ENCODE data around the gene YIPF5.

Gene YIPF5

DNA sequence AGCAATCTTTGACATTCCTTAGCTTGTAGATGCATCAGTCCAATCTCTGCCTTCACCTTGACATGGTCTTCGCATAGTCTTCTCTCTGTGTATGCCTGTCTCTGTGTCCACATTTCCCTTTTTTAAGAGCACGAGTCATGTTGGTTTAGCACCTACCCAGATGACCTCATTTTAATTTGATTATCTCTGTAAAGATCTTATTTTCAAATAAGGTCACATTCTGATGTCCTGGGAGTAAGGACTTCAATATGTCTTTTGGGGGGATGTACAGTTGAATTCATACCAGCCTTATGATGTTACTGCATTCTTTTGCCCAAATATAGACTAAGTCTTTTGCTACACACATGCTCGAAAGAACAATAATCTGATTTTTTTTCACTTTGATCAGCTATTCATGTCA, 7.1 kb upstream of the YIPF5 start:
- no peak for DNase-seq (ENCODE audit: low spot score)

- DNase-seq (ENCODE audit: low spot score) = no peak
These were observed 3.3 kb upstream of the YIPF5 start for GRCh38 chr5:144173766-144174165.

GRCh38 chr5:144169904-144170275, 569 bp downstream of the YIPF5 start:
- no peak for DNase-seq (ENCODE audit: low spot score)

- no peak for DNase-seq (ENCODE audit: low spot score)
These were observed 2.5 kb downstream of the YIPF5 start for GRCh38 chr5:144167998-144168397.

GRCh38 chr5:144166696-144167095, 3.8 kb downstream of the YIPF5 start:
- DNase-seq (ENCODE audit: low spot score) = no peak

- no peak for DNase-seq (ENCODE audit: low spot score)
These were observed 7.8 kb downstream of the YIPF5 start for GRCh38 chr5:144162686-144163085.

GRCh38 chr5:144156767-144157171, 13.7 kb downstream of the YIPF5 start:
- DNase-seq (ENCODE audit: low spot score) = no peak

DNA sequence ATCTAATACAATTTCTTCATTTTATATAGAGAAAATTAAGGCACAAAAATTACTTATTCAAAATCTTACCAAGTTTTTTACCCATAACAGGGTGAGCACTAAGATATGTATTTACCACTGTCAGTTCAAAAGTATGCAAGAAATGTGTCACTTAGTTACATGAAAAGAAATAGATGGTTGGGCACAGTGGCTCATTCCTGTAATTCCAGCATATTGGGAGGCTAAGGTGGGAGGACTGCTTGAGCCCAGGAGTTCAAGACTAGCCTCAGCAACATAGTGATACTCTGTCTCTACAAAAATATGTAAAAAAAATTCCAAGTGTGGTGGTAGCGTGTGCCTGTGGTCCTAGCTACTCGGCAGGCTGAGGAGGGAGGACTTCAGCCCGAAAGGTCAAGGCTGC, 19.4 kb downstream of the YIPF5 start:
- DNase-seq (ENCODE audit: low spot score) = no peak

DNA sequence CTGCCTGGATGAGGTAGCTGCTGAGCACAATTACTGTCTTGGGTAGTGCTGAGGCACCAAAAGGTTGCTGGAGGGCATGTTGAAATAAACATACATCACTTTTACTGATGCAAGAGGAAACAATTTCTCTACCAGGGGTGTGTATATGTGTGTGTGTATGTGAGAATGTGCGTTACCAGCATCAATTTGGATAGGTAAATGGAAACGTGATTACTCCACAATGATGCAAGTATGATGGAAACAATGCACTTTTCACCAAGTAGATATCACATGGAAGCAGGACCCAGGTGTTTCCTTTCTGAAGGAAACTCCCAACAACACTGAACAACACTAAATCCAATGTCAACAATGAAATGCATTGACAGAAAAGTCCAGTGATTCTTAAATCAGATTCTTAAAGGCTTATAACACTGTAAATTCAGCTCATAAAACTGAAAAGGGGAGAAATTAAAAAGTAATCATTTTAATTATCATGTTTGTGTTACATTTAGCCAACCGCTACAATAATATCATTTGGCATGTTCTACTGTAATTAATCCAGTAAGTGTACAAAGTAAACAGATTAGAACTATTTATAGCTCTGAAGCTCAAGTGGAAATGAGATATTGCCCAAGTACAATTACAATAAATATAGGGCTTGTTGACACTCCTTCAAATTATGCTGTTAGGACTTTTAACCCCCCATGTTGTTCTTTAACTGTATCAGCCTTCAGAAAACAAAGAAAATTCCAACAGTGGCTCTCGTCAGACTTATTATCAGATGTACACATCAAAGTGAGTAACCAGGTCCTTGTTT, 25.3 kb downstream of the YIPF5 start:
- no peak for DNase-seq (ENCODE audit: low spot score)

DNA sequence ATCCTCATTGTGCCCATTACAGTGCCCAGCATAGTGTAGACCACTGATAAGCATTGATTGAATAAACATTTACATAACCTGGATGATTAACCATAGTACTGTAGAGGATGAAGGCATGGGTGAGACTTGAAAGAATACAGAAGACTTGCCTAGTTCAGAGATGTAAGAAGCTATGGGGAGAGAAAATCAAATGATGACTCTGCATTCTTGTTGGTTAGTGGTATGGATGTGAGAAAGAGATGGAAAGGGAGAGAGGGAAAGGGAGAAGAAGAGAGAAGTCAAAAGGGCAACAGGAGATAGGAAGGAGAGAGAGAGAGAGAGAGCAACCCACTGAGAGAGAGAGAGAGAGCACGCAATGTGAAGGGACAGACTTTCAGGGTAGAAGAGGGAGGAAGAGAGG, 26.8 kb downstream of the YIPF5 start:
- no peak for DNase-seq (ENCODE audit: low spot score)

DNA sequence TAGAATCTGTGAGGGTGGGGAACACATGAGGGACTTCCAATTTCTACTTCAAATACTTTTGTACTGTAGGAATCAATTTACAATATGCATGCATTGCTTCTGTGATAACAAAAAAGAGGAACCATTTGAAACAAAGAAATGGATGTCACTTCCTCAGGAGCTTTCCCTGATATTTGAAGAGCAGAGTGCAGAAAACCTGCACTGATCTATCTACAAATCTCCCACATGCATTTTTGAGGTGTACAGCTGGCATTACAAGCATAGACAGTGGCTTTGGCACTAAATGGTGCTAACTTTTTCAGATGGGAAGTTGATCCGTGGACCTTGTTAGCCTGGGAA, 27.7 kb downstream of the YIPF5 start:
- DNase-seq (ENCODE audit: low spot score) = no peak

GRCh38 chr5:144142139-144142823, 28.2 kb downstream of the YIPF5 start:
- peak; percentile 38 for DNase-seq (ENCODE audit: low spot score)

DNA sequence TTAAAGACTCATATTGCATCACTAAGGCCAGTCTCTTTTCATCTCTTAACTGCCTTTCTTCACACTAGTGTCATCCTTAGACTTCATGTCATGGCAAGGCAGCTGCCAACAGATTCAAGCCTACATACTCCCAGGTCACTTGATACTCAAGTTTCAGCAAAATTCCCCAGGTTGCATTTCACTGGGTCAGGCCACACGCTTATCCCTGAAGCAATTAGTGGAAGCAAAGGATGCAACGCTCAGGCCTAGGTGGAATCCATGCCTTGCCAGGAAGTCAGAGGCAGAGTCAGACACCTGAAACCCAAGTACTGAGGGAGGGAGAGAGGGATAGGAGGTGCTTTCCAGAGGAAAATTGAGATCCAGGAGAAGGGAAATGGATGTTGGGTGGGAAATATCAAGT, 28.9 kb downstream of the YIPF5 start:
- no peak for DNase-seq (ENCODE audit: low spot score)

- no peak for DNase-seq (ENCODE audit: low spot score)
These were observed 30.9 kb downstream of the YIPF5 start for GRCh38 chr5:144139586-144139985.

GRCh38 chr5:144135113-144135762, 35.2 kb downstream of the YIPF5 start:
- DNase-seq (ENCODE audit: low spot score) = no peak

DNA sequence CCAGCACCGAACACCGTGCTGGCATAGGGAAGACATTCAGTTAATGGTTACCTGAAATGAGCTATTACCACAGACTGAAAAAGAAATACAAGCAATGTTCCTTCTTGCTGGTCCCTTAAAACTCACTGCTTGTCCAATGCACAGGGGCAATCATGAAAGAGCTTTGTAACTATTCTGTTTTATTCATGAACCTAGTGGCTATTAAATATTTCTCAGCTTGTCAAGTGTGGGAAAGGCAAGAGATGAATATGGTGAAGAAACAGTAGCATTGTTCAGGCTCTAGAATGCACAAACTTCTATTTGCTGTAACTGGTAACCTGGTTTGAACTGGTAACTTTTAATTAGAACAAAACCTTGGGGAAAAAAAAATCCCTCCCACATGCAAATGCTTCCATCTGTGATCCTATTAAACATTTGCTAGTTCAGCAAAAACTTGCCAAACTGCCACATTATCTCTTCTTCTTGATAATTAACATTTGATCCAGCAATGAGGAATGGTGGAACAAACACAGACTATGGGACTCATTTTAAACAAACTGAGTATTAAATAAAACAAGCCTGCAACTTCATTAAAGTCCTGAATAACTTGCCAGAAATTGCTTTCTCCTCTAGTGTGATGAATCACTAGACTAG, 36.1 kb downstream of the YIPF5 start:
- DNase-seq (ENCODE audit: low spot score) = no peak

DNA sequence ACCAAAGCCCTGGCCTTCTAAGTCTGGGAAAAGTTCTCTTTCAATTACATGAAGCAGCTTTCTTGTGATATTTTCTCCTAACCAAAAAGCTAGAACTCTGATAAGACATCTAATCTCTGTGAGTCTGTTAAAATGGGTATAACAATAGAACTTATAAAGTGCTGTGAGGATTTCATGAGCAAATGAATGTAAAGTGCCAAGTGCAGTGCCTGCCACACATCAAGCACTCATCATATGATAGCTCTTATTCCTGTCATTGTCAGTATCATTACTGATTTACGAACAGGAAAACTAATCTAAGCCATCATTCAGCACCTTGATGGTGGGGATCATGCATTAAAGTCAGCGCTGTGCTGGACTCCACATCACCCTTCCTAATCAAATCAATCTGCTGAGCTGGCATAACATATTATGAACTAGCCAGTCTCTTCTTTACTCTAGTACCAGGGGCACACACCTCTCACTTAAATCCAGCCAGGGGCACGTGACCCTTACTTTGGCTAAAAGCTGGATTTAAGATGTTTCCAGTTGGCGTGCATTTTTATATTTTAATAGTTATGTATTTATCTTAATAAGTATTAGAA, 37.3 kb downstream of the YIPF5 start:
- no peak for DNase-seq (ENCODE audit: low spot score)

DNA sequence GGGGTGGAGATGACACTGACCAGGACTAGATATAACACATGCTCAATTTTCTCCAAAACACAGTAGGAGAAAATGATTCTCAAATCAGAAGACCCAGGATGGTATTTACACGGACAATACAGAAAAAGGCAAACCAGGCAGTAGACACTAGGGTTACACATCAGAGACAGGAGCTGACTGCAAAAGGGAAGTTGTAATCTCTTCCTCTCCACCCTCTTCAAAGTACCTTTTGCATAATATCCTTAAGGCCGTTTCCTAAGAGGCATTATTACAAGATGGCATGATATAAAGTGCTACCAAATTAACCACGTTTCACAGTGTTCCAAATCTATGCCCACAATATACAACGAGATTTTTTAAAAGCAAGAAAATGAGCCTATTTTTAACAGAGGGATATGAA, 39.2 kb downstream of the YIPF5 start:
- no peak for DNase-seq (ENCODE audit: low spot score)

- DNase-seq (ENCODE audit: low spot score) = no peak
These were observed 40.2 kb downstream of the YIPF5 start for GRCh38 chr5:144130306-144130705.

DNA sequence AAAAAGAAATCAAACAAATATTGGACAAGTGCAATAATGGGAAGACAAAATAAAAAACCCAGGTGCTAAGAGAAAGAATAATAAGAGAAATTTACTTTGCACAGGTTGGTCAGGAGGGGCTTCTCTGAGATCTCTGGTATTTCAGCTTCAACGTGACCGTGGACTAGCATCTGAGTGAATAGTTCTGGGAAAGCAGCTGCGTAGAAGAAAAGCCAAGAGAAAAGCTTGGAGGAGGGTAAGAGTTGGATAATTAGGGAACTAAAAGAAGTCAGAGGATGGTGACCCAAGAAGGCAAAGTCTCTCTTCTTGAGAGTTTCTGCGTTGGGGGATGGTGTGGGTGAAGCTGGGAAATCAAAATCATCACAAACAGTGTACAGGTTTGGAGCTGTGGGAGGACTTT, 41.6 kb downstream of the YIPF5 start:
- no peak for DNase-seq (ENCODE audit: low spot score)

DNA sequence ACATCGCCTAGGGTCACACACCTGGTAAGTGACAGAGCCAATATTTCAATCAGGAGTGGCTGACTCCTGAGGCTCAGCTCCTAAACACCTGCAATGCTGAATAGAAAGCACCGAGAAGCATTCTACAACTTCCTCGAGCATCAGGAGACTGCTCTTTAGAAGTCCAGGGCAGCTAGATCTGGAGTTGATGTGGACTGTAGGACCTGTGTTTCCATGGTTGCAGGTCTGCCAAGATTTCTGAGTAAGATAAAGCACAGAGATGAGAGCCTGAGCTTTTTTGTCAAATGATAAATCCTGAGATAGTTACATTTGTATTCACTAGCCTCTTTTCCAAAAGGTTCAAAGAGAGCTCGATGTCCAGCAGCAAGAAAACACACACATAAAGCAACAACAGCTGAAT, 43.8 kb downstream of the YIPF5 start:
- DNase-seq (ENCODE audit: low spot score) = no peak

DNA sequence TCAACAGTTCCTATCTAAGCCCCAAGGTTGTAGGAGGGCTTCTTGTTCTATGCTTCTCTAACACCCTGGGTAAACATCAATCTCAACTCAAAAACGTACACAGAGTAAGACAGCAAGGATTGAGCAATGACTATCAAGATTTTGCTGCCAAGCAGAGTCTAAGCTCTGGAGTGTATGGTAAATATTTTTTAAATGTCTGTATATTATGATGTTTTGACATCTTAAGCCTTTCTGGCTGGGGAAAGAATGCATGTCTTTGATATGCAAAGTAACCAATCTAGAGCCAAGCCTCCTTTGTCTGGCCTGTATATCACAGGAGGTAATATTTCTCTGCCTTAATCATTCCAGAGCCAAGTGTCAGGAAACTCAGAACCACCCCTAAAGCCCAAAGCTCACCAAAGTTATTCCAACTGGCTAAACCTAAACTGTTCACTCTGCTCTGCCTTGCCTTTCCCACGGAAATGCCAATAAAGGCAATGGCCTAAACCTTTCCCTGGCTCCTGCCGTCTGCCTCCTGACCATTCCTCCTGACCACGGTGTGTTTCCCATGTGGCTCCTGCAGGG, 45.2 kb downstream of the YIPF5 start:
- DNase-seq (ENCODE audit: low spot score) = no peak
